Right lobe of liver (tissue), 4 donors: Measurements from ENCODE around the gene SNX30.

ENCODE experiments used
- POLR2A ChIP-seq: fragments of 450-650 bp; IDR thresholded peaks from one replicate; pipeline ENCODE4 v1.6.1; 2017; ENCODE audit warnings: antibody characterized with exemption, mild to moderate bottlenecking
- TF ChIP-seq, protein P1 (sequence below), 4 donors: fragments of 200-600 bp in 3 of 4; fragments of 450-650 bp in 1 of 4; IDR thresholded peaks; one replicate each; pipeline versions ENCODE4 v1.5.1 to v1.8.0; 2016 to 2022; ENCODE audit warnings: antibody characterized with exemption in 4 of 4, mild to moderate bottlenecking in 2 of 4
- donor health status: DM: no; HTN: no; CAD: no.
- donor health status: DM: no; HTN: no; CAD: no.
- donor health status: DM: no; HTN: yes; CAD: no.

DNA sequence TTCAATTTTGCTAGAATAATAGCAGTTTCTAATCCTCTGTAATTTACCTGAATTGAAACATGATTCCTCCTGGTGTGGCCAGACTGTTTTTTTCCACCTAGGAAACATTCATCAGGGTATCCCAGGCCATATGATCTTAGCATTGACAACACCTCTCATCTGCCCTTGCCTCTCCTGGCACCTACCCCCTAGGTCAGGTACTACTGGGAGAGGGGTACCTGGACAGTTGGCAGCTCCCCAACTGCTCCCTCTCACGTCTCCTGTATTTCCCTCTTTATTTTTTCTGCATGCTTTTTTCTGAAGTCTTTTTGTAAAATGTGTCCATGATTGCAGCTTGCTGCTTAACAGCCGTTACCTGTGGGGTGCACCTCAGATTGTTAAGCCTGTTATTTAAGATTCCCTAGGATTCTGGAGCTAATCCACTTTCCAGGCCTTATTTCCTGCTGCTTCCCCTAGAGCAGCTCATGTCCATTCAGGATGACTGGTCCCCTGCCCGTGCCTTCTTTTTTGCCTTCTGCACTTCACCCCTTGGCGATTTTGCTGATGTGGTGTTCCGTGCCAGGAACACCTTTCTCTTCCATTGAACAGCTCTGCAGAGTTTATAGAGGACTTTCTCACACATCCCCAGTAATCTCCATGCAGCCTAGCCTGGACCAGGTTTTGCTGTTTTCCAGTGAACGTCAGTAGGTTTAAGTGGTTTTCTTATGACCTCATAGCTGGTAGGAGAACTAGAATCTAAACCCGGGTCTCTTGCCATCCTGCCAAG is 33.6 kb downstream of the SNX30 start:
- no peak for TF ChIP-seq POLR2A
- TF ChIP-seq, protein P1, sequence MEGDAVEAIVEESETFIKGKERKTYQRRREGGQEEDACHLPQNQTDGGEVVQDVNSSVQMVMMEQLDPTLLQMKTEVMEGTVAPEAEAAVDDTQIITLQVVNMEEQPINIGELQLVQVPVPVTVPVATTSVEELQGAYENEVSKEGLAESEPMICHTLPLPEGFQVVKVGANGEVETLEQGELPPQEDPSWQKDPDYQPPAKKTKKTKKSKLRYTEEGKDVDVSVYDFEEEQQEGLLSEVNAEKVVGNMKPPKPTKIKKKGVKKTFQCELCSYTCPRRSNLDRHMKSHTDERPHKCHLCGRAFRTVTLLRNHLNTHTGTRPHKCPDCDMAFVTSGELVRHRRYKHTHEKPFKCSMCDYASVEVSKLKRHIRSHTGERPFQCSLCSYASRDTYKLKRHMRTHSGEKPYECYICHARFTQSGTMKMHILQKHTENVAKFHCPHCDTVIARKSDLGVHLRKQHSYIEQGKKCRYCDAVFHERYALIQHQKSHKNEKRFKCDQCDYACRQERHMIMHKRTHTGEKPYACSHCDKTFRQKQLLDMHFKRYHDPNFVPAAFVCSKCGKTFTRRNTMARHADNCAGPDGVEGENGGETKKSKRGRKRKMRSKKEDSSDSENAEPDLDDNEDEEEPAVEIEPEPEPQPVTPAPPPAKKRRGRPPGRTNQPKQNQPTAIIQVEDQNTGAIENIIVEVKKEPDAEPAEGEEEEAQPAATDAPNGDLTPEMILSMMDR (IDR thresholded peaks at IDR 0.05) = no peak
